GM18499 (cell line): ENCODE data around the gene KRTAP10-12.
"Not testable (repeated sequence)": the region's sequence is repeated elsewhere in the genome, so short reads cannot be mapped to it uniquely, and the experiment has no call there.

Experiments used
- ATAC-seq: cut with Tn5 transposase; IDR thresholded peaks from one replicate; pipeline ENCODE4 v1.9.1; 2021; ENCODE audit warnings: moderate number of reproducible peaks; ENCODE audit not compliant: insufficient read depth, unreplicated experiment

The KRTAP10-12 gene, protein sequence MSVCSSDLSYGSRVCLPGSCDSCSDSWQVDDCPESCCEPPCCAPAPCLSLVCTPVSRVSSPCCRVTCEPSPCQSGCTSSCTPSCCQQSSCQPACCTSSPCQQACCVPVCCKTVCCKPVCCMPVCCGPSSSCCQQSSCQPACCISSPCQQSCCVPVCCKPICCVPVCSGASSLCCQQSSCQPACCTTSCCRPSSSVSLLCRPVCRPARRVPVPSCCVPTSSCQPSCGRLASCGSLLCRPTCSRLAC

DNA sequence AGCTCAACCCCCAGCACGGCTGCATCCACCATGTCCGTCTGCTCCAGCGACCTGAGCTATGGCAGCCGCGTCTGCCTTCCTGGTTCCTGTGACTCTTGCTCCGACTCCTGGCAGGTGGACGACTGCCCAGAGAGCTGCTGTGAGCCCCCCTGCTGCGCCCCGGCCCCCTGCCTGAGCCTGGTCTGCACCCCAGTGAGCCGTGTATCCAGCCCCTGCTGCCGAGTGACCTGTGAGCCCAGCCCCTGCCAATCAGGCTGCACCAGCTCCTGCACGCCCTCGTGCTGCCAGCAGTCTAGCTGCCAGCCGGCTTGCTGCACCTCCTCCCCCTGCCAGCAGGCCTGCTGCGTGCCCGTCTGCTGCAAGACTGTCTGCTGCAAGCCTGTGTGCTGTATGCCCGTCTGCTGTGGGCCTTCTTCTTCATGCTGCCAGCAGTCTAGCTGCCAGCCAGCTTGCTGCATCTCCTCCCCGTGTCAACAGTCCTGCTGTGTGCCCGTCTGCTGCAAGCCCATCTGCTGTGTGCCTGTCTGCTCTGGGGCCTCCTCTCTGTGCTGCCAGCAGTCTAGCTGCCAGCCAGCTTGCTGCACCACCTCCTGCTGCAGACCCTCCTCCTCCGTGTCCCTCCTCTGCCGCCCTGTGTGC, at the start of gene KRTAP10-12:
Gene KRTAP10-12 (plus strand): TSS at position 1 of the 639 bp plus-strand sequence. CDS start 30 bp downstream, at position 31.
- not testable (repeated sequence) for ATAC-seq

DNA sequence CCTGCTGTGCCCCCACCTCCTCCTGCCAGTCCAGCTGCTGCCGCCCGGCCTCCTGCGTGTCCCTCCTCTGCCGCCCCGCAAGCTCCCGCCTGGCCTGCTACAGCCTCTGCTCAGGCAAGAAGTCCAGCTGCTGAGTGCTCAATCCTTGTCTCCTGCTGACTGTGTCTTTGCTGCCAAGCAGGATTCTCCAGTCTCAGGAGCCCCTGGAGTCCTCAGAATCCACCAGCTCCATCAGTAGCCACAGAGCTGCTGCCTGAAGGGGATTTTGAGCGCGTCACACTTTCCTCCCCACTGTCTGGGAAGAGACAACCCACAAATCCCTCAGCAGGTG, 49.8 kb upstream of the KRTAP10-12 start:
- ATAC-seq, result no peak

DNA sequence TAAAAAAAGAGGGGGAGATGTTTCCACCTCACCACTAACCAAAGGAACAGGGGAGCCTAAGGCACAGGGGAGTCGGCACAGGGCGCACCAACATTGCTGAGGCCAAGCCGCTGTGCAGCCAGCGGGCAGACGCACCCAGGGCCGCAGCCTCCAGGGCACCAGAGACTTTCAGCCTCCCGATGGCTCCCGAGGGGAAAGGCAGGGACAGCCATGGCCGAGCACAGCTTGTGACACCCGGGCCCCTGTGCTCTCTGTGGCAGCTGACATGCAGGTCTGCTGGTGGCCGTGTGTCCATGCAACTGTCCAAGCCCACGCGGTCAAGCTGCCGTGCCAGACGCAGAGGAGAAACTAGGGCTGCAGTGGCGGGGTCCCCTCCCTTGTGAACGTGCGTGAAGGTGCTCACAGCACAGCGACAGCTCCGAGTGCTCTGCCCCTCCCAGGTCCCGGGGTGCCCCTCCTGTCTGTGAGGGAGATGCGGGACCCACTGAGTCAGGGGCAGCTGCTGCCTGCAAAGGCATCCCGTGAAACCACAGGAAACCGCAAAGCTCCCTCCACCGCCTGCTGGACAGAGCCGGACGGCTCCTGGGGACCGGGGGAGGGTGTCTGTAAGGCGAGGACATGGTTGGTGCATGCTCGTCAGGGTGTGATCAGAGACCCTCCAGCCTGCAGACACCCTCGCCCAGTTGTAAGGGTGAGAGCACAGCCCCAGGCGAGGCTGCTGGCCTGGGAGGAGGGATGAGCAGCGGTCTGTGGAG, 48.2 kb upstream of the KRTAP10-12 start:
- no peak for ATAC-seq

DNA sequence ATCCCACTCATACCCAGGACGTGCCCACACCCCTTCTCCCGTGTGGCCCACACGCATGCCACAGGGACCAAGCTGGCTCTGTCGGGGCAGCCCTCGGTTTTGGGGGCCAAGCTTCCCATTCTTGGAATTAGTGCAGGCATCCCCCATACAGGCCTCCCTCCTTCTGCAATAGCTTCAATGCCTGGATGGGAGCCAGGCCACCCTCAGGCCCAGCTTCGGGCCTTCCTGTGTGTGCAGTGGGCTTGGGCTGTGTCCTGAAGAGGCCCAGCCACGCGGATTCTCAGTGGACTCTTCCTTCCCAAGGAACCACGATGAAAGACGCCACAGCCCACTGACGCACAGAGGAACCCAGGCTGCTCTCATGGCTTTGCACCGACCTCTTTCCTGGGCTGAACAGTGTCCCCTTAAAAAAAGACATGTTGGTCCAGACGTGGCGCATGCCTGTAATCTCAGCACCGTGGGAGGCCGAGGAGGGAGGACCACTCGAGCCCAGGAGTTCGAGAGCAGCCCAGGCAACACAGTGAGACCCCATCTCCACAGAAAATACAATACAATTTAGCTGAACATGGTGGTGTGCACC, 47.4 kb upstream of the KRTAP10-12 start:
- ATAC-seq, result no peak

DNA sequence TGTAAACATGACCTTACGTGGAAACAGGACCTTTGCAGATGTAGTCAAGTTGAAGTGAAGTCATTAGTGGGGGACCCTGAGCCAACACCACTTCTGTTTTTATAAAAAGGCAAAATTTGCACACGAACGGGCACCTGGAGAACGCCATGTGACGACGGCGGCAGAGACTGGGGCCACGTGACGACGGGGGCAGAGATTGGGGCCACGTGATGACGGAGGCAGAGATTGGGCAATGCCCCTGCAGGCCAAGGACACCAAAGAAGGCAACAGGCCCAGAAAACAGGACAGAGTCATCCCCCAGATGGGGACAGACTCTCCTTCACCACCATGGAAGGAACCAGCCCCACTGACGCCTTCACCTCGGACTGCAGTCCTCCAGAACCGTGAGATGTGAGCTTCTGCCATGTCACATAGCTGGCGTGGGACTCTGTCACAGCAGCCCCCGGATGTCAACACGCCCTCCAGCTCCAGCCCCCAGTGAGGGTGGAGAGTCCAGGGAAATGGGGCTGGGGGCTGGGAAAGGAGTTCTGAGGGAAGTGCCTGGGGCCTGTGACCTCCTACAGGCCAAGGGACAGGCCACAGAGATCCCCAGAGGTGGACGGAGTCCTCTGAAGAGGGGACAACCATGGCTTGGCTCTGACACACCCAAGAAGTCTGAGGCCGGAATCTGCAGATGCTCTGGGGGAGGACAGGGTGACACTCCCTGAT, 46.6 kb upstream of the KRTAP10-12 start:
- no peak for ATAC-seq

DNA sequence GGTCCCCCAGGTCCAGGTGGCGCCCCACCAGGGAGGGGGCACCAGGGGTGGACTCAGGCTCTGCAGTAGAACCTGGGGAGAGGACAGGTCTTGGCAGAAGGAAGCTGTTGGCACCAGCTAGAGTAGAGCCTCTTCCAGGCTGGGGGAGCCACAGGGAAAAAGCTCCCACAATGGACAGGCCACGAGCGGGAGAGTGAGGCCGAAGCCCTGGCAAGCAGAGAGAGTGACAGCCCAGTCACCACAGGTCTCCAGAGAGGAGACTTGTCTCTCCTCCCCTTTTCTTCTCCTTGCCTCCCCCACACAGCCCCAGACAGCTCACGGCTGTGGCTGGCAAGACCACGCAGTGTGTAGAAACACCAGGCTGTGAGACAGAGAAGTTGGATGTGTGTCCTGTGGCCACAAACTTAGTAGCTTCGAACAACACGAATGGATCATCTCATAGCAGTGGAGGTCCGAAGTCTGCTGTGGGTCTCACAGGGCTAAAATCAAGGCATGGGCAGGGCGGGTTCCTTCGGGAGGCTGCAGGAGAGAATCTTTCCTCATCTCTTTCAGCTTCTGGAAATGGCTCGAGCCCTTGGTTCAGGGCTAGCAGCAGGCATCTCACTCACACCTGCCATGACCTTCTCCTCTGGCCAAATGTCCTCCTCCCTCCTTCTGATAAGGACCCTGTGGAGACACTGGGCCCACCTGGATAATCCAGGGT, 45.8 kb upstream of the KRTAP10-12 start:
- no peak for ATAC-seq

DNA sequence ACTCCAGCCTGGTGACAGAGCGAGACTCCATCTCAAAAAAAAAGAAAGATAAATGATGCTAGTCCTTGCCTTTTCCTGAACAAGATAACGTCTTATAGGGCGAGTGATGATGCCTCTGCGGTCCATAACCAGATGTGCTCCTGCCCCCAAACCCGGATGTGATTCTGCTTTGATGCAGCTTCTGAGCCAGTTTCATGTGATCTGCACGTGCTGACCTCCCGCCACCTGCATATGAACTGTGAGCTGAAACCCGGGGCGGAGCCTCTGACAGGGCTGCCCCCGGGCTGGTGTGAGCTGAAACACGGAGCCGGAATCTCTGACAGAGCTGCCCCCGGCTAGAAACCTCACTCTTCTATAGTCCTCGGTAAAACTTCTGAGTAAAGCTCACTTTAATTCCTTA, 43.8 kb upstream of the KRTAP10-12 start:
- ATAC-seq, result no peak

DNA sequence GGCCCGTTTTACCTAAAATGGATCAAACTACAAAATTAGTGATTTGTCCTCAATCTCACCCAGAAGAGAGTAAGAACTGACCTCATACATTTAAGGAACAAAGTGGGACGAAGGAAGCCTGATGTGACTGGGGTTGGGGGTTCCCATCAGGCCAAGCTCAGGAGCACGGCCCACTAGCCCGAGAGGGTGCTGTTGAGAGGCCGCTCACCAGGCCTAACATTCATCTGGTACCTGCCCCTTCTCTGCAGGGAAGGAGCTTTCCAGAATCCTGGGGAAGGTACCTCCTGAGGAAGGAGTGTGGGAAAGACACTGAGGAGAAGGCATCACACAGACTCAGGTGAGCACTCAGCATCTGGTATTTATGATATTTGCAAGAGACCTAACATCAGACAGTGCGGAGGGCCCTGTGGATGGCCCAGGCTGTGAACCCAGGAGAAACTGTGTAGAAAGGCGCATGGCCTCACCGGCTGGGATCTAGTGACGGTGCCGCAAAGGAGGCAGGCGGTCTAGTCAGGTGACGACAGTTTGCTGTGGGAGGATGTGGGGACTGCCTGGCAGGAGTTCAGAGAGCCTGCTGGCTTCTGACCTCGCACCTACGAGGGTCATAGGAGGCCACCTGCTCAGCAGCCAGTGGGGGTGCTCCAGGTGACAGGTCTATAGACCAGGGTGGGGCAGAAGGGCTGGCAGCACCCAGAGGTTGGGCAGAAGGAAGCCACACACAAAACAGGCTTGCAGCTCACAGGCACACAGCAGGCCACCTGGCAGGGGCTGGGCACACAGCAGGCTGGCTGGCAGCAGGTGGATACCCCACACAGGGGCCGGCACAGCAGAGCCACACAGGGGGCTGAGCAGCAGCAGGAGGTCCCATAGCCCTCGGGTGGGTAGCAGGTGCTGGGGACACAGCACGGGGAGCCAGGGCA, 43.1 kb upstream of the KRTAP10-12 start:
- ATAC-seq, result no peak

DNA sequence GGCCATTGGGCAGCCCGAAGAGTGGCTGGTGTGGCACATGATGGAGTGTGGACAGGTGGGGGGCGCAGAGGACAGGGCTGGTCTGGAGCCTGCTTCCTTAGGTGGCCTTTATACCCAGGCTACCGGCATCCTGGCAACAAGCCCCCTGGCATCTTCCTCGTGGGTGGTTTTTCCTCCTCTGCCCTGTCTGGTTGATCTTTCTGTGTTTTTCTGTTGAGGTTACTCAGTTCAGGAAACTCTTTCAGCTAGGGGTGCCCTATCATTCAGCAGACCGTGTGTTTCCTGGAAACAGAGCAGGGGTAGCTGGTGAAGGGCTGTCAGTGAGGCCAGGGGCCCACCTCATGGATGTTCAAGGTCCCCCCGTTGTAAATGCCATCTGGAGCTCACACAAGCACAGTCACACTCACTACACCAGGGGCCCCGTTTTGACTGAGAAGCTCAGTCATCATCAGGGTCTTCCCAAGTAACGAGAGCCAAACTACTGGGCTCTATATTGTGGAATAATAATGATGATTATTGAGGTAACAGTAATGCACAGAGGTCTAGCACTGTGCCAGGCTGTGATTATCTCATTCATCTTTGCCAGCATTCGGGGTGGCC, 42.3 kb upstream of the KRTAP10-12 start, which contains the start of gene KRTAP12-4:
Gene KRTAP12-4 (minus strand): TSS at position 84 of the 600 bp plus-strand sequence. CDS start 45 bp downstream, at position 39.
- no peak for ATAC-seq

DNA sequence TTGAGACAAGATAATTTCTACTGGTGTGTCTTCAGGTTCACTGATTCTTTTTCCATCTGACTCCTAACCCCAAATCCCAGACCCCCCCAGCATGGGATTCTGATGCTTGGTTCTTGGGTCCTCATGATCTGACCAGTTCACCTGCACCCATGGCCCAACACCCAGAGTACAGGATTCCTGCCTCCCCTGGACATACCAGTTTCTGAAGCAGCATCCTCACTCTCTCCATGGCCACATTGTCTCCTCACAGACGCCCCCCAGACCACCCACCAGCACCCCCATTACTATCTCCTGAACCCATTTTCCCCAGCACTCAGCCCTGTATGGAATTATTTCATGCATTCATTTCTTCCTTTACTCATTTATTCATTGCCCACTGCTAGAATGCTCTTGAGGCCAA, 40.1 kb upstream of the KRTAP10-12 start:
- ATAC-seq, result no peak

DNA sequence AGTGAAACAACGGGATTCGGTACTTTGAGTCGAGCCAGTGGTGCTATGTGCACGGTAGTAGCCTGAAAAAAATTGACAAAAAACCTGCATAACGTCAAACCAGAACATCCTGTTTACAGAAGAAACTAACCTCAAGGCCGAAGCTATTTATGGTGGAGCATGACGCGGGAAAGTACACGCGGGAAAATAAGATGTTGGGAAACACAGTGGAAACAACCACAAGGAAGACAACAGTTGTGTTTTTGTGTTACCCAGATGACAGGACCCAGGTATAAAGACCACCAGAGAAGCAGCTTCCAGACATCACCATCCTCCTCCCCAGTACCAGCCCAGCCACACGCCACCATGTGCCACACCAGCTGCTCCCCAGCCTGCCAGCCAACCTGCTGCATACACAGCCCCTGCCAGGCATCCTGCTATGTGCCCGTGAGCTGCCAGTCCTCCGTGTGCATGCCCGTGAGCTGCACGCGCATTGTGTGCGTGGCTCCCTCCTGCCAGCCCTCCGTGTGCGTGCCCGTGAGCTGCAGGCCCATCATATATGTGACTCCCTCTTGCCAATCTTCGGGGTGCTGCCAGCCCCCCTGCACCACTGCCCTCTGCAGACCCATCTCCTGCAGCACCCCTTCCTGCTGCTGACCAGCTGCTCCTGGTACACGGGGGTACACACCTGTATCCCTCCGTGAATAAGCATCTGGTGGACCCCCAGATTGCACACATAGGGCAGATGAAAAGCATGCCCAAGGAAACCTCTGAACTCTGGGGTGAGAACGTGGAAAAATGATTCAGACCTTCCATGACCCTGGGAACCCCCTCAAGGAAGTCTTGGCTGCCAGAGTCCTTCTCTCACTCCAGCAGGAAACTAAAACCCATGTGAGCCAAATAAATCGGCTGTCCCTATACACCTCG, 39.1 kb upstream of the KRTAP10-12 start, which contains the start of gene KRTAP12-3:
Gene KRTAP12-3 (plus strand): TSS at position 298 of the 906 bp plus-strand sequence. CDS start 48 bp downstream, at position 346.
- ATAC-seq, result no peak

DNA sequence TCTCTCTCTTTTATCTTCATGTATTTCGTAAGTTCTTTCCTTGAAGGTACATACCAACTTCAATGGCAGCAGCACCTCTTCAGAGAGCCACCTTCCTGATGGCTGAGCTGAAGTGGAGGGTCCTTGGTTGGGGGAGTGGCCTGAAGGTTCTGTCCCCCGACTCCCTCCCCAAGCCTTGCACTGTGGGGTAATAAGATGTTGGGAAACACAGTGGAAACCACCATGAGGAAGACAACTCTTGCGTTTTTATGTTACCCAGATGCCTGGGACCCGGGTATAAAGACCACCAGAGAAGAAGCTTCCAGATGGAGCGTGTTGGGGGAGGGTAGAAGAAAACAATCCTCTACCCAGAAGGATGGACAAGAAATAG, 38.4 kb upstream of the KRTAP10-12 start:
- ATAC-seq, result no peak

DNA sequence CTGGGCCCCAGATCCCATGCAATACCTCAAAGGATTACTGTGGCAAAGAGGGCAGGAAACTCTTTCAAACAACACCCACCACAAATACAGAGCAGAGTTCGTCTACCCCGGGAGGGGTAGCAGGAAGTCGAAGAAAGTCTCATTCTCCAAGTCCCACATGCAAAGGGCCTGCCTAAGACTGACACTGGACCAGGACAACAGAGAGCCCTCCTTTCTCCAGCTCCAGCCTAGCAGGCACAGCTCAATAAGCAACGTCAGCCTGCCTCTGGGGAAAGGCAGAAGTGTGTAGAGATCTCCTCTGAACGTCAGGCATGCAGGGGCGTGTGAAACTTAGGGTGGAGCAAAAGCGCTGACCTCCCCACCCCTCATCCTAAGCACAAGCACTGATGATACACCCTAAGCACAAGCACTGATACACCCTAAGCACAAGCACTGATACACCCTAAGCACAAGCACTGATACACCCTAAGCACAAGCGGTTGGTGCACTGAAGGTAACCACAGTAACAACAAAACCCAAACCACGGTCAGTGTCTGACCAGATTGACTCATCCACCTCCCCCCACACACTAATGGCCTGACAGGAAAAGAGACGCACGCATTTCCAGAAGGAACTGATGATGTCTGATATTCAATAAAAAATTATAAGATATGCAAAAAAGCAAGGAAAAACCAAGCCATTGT, 37.9 kb upstream of the KRTAP10-12 start:
- no peak for ATAC-seq

DNA sequence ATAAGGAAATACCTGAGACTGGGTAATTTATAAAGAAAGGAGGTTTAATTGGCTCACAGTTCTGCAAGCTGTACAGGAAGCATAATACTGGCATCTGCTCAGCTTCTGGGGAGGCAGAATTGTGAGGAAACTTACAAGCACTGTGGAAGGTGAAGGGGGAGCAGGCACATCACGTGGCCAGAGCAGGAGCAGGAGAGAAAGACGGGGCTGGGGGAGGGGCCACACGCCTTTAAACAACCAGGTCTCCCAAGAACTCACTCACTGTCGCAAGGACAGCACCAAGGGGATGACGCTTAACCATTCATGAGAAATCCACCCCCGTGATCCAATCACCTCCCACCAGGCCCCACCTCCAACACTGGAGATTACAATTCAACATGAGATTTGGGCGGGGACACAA, 35.4 kb upstream of the KRTAP10-12 start:
- not testable (repeated sequence) for ATAC-seq

DNA sequence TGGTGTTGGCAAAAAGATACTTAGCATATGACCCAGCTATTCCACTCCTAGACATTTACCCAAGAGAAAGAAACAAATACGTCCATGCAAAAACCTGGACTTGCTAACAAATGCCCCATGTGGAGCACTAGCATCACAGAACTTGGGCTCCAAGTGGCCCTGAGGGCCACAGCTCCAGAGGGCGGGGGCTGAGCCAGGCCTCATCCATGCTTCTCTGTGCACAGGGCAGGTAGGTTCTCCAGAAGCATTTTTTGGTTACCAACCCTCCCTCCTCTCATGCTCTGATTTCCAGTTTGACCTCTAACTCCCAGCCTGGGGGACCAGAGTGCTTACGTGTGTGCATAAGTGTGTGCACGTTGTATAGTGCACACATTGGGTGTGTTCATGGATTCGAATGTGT, 32.3 kb upstream of the KRTAP10-12 start:
- no peak for ATAC-seq

DNA sequence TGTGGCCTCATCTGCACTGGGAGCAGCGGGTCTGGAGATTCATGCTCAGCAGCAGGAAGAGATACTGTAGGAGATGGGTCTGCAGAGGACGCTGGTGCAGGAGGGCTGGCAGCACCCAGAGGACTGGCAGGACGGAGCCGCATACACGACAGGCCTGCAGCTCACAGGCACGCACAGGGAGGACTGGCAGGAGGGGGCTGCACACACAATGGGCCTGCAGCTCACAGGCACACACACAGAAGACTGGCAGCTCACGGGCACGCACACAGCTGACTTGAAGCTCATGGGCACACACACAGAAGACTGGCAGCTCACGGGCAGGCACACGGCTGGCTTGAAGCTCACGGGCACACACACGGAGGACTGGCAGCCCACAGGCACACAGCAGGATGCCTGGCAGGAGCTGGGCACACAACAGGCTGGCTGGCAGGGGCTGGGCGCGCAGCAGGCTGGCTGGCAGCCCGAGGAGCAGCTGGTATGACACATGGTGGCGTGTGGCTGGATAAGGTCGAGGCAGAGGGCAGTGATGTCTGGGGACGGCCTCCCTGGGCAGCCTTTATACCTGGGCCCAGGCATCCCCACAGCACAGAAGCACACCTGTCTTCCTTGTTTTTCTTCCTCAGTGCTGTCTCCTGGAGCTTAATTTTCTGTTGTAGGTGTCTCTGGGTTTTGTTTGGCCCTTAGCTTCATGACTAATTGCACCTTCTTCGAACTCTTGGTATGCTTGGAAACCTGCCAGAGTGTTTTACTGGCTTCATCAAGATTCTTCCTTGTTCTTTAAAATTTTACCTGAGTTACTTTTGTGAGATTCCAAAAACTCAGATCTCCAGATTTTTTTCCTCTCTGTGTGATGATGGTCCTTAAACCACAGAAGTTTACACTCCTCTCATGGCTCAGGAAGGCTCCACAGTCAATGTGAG, 30.3 kb upstream of the KRTAP10-12 start, which contains the start of gene KRTAP12-2:
Gene KRTAP12-2 (minus strand): TSS at position 527 of the 920 bp plus-strand sequence. CDS start 41 bp downstream, at position 486.
- no peak for ATAC-seq
